ENCODE measurements around the gene HIGD2A.

The HIGD2A gene

DNA sequence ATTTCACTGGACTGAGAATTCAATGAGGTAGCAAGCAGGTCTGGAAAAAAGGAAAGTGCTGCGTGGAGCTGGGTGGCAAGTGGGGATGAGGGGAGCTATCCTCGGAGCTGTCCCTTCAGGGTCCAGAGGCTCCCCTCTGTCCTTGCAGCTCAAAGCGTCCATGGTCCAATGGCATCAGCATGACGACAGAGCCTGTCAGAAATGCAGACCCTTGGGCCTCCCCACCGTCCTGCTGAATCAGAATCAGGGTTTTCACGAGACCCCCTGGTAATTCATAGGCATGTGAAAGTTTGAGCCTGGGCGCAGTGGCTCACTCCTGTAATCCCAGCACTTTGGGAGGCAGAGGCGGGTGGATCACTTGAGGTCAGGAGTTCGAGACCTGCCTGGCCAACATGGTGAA lies 5.5 kb downstream of the HIGD2A start:
- no peak overlapping the region for H3K4me3 ChIP-seq (ENCODE audit: low read depth, low read length)
- no peak for DNase-seq (ENCODE audit: low read depth)
- TF ChIP-seq, protein P1, sequence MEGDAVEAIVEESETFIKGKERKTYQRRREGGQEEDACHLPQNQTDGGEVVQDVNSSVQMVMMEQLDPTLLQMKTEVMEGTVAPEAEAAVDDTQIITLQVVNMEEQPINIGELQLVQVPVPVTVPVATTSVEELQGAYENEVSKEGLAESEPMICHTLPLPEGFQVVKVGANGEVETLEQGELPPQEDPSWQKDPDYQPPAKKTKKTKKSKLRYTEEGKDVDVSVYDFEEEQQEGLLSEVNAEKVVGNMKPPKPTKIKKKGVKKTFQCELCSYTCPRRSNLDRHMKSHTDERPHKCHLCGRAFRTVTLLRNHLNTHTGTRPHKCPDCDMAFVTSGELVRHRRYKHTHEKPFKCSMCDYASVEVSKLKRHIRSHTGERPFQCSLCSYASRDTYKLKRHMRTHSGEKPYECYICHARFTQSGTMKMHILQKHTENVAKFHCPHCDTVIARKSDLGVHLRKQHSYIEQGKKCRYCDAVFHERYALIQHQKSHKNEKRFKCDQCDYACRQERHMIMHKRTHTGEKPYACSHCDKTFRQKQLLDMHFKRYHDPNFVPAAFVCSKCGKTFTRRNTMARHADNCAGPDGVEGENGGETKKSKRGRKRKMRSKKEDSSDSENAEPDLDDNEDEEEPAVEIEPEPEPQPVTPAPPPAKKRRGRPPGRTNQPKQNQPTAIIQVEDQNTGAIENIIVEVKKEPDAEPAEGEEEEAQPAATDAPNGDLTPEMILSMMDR (IDR thresholded peaks at IDR 0.05; ENCODE audit: insufficient read depth, low read depth, low read length, missing control alignments), result no peak

DNA sequence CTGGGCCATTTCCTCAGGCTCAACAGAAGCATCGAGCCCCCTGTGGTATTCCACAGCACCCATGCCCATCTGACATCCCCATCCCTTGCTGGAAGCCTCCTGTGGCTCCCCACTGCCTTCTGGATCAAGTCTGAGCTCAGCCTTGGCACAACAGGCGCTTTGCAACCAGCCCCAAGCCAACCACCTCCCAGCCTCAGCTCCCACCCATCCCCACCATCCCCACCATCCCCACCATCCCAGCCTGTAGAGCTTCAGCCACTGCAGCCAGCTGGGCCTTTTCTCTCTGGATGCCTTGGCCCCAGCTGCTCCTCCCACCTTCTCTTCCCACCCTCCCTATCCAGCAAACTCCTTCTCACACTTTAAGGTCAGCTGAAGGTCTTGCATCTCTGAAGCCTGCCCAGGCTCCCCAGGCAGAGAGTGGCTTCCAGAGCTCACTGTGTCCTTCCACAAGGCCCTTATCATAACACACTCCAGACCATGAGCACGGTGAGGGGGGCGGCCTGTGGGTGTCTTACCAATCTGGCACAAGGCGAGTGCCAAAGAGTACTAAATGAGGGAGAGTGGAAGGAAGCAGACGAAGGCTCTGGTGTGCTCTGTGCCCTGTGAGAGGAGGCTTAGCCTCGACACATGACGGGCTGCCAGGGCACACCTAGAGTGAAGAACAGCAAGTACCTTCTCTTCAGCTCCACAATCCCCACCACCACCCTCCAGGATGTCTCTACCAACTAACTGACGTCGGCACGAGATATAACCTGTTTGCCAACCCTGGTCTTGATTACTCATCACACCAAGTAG lies 6.5 kb downstream of the HIGD2A start:
- H3K4me3 ChIP-seq (ENCODE audit: low read depth, low read length), result no peak overlapping the region
- no peak for DNase-seq (ENCODE audit: low read depth)
- TF ChIP-seq, protein P1 (IDR thresholded peaks at IDR 0.05; ENCODE audit: insufficient read depth, low read depth, low read length, missing control alignments), result no peak

DNA sequence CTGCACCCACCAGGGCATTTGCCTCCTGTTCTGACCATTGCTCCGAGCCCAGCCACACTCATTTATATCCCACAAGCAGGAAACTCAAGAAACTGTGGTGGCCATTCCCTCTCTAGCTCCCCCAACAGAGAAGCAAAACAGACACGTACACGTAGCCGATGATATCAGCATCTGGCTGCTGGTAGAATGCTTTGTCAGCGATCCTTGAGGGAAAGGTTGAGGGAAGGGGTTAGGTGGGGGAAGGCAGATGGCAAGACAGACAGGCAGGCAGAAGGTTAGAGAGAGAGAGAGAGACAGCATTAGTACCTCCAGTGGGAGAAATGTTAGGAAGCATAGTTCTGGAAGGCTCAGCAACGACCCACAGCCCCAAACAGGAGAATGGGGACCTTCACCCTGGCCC lies 7.8 kb downstream of the HIGD2A start:
- no peak for DNase-seq (ENCODE audit: low read depth)
- TF ChIP-seq, protein P1 (IDR thresholded peaks at IDR 0.05; ENCODE audit: insufficient read depth, low read depth, low read length, missing control alignments), result no peak
- H3K4me3 ChIP-seq (ENCODE audit: low read depth, low read length), result no peak overlapping the region

DNA sequence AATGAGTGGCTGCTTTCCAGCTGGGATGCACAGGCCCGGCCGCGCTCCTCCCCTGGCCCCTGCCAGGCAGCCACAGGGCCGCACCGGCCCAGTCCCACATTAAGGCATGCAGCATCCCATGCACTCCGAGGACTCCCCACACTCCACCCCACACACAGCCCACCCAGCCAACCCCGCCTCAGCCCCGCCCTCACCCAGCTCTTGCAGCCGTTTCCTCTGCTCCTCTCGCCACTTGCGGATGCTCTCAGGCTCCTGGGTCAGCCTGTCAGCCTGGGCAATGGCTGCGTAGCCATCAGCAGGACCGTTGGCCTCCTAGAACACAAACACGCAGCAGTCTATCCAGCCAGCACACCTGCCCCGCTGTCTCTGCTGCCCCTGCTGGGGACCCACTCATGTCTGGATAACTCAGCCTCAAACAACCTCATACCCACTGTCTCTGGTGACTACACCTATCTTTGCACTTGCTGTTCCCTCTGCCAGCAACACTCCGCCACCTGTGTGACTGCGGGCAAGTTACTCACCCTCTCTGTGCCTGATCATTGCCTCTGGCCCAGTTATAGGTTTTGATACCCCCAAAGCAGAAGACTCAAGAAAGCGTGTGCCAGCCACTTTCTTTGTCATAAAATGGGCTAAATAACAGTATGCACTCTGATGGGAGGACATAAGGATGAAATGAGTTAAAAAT lies 9.3 kb downstream of the HIGD2A start:
- no peak for DNase-seq (ENCODE audit: low read depth)
- no peak overlapping the region for H3K4me3 ChIP-seq (ENCODE audit: low read depth, low read length)
- TF ChIP-seq, protein P1 (IDR thresholded peaks at IDR 0.05; ENCODE audit: insufficient read depth, low read depth, low read length, missing control alignments), result no peak

DNA sequence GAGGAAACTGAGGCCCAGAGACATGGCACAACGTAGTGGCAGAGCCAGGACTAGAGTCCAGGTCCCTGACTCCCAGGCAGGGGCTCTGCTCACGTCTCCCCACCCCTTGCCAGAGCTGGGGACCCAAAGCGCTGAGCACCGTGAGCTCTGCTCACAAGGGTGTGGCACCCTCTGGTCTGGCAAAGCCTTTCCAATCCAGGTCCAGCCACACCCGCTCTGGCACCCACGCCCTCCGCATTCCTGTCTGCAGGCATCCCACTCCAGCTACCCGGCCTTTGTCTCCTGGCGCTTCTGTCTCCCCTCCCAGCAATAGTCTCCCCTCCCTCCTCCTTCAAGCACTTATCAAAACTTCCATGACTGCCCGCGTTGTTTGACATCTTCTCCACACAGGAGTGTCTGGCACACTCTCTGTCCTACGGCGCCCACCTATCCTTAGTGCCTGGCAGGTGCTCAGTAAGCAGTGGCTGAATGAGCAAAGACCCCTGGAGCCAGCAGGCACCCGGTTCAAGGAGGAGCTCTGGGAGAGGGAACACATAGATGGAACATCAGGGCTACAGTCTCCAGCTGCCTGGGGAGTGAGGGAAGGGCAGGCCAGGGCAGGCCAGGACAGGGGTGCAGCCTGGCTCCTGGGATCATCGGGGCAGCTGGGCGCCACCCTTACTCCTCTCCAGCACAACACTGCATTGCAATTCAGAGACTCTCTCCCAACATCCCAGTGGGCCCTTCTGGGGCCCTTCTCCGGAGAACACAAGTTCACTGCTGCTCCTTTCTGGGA lies 12.0 kb downstream of the HIGD2A start:
- H3K4me3 ChIP-seq (ENCODE audit: low read depth, low read length), result no peak overlapping the region
- TF ChIP-seq, protein P1 (IDR thresholded peaks at IDR 0.05; ENCODE audit: insufficient read depth, low read depth, low read length, missing control alignments), result no peak
- DNase-seq (ENCODE audit: low read depth), result no peak

DNA sequence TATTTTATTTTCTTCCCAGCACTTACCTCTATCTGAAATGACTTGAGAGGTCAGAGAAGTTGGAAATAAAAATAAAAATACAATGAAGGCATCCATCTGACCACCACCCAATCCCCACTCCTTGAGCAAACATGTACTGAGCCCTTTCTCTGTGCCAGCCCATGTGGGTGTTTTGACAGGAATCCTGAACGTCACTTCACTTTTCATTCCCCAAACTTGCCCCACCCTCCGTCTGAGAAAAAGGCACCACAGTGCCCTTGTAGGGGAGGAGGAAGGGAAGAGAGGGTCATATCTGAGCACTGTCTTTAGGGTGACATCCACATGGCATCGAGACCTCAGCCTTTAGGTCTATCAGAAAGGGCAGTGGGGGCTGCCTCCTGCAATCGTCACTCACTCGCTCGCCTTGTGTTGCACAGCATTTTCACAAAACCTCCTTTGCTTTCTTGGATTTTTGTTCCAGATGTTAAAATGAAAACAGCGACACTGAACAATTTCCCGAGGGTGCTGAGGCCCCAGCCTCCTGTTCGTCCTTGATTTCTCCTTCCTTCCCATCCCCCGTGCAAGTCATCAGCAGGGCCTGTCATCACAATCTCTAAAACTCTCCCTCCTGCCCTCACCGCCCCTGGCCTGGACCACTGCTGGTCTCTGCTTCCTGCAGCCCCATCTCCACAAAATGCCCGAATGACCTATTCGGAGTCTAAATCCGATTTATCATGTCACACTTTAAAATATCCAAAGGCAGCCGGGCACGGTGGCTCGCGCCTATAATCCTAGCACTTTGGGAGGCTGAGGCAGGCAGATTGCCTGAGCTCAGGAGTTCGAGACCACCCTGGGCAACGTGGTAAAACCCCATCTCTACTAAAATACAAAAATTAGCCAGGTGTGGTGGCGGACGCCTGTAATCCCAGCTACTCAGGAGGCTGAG lies 13.0 kb downstream of the HIGD2A start:
- no peak for DNase-seq (ENCODE audit: low read depth)
- TF ChIP-seq, protein P1 (IDR thresholded peaks at IDR 0.05; ENCODE audit: insufficient read depth, low read depth, low read length, missing control alignments), result no peak
- no peak overlapping the region for H3K4me3 ChIP-seq (ENCODE audit: low read depth, low read length)
